Type B pancreatic cell (in vitro differentiated cells): ENCODE data around the gene PRKCB. TPM values are rescaled to one million over a fixed set of nuclear protein-coding genes. Genes with fewer than 3 reads are reported as not detected.

Source experiments
- DNase-seq: peaks from one replicate; pipeline ENCODE4 v3.0.0; 2021; ENCODE audit warnings: mixed read lengths; ENCODE audit not compliant: unreplicated experiment; ENCODE audit errors: extremely low spot score
- H3K27ac Mint-ChIP-seq: 2 replicates; pipeline ENCODE4 v1.8.0; 2021; ENCODE audit warnings: mild to moderate bottlenecking, mixed read lengths
- H3K27me3 Mint-ChIP-seq: 2 replicates; pipeline ENCODE4 v1.8.0; 2021; ENCODE audit warnings: mixed read lengths
- H3K36me3 Mint-ChIP-seq: 2 replicates; pipeline ENCODE4 v1.8.0; 2021; ENCODE audit warnings: mixed read lengths
- H3K4me1 Mint-ChIP-seq: one replicate; pipeline ENCODE4 v1.8.0; 2021; ENCODE audit warnings: mixed read lengths; ENCODE audit not compliant: unreplicated experiment
- H3K4me3 Mint-ChIP-seq: 2 replicates; pipeline ENCODE4 v1.8.0; 2021; ENCODE audit warnings: mild to moderate bottlenecking, mixed read lengths
- H3K9me3 Mint-ChIP-seq: 2 replicates; pipeline ENCODE4 v1.8.0; 2021; ENCODE audit warnings: mixed read lengths
- CTCF ChIP-seq: fragments of 200-600 bp; sonication (generic); conservative IDR thresholded peaks from 2 replicates; pipeline ENCODE4 v1.5.0; 2021; ENCODE audit warnings: antibody characterized with exemption, mild to moderate bottlenecking
- total RNA-seq: library from RNA; stranded (reverse); gene quantifications from 2 replicates; pipeline ENCODE4 v1.2.1, GENCODE V29; 2021; ENCODE audit warnings: low replicate concordance

Gene PRKCB
- total RNA-seq, 1 donor from 2014 or later: 10.2 TPM

GRCh38 chr16:24138575-24138974 is 302.8 kb downstream of the PRKCB start:
- no peak for DNase-seq
- Mint-ChIP-seq H3K36me3 (no peaks in the 10 kb centered on the region), H3K9me3 (no peaks in the 10 kb centered on the region), H3K4me3 (no peak overlapping the region), H3K27me3 (peaks cover 9% of the 10 kb centered on the region), H3K4me1 (peaks cover 5% of the 10 kb centered on the region), H3K27ac (peak overlapping the region; percentile 85)
- no peak for TF ChIP-seq CTCF

GRCh38 chr16:24139282-24139681 is 303.5 kb downstream of the PRKCB start:
- peak overlapping the region; percentile 85 for H3K27ac Mint-ChIP-seq
- no peak for DNase-seq
- H3K4me1 Mint-ChIP-seq: peaks cover 5% of the 10 kb centered on the region
- H3K9me3 Mint-ChIP-seq: no peaks in the 10 kb centered on the region
- TF ChIP-seq CTCF: no peak
- no peak overlapping the region for H3K4me3 Mint-ChIP-seq
- no peaks in the 10 kb centered on the region for H3K36me3 Mint-ChIP-seq
- H3K27me3 Mint-ChIP-seq: peaks cover 9% of the 10 kb centered on the region

GRCh38 chr16:24140730-24141129 is 304.9 kb downstream of the PRKCB start:
- Mint-ChIP-seq H3K4me1 (peaks cover 5% of the 10 kb centered on the region), H3K27me3 (peaks cover 10% of the 10 kb centered on the region), H3K9me3 (no peaks in the 10 kb centered on the region), H3K36me3 (no peaks in the 10 kb centered on the region), H3K27ac (no peak overlapping the region), H3K4me3 (no peak overlapping the region)
- no peak for DNase-seq
- TF ChIP-seq CTCF: no peak

- Mint-ChIP-seq H3K27ac (no peak overlapping the region), H3K27me3 (peaks cover 12% of the 10 kb centered on the region), H3K36me3 (no peaks in the 10 kb centered on the region), H3K9me3 (no peaks in the 10 kb centered on the region), H3K4me3 (no peak overlapping the region), H3K4me1 (peaks cover 5% of the 10 kb centered on the region)
- no peak for DNase-seq
- TF ChIP-seq CTCF: no peak
These were observed 305.7 kb downstream of the PRKCB start for GRCh38 chr16:24141466-24141865.

GRCh38 chr16:24141917-24142316 is 306.1 kb downstream of the PRKCB start:
- no peak for TF ChIP-seq CTCF
- H3K36me3 Mint-ChIP-seq: no peaks in the 10 kb centered on the region
- H3K4me1 Mint-ChIP-seq: peaks cover 5% of the 10 kb centered on the region
- H3K9me3 Mint-ChIP-seq: no peaks in the 10 kb centered on the region
- peaks cover 12% of the 10 kb centered on the region for H3K27me3 Mint-ChIP-seq
- H3K27ac Mint-ChIP-seq: no peak overlapping the region
- DNase-seq: no peak
- H3K4me3 Mint-ChIP-seq: no peak overlapping the region

GRCh38 chr16:24145927-24146326 is 310.1 kb downstream of the PRKCB start:
- TF ChIP-seq CTCF: no peak
- DNase-seq: no peak
- H3K9me3 Mint-ChIP-seq: no peaks in the 10 kb centered on the region

More at GRCh38 chr16:24145927-24146326, 310.1 kb downstream of the PRKCB start:
- no peaks in the 10 kb centered on the region for H3K4me1 Mint-ChIP-seq
- H3K27me3 Mint-ChIP-seq: peaks cover 7% of the 10 kb centered on the region
- no peaks in the 10 kb centered on the region for H3K36me3 Mint-ChIP-seq
- no peak overlapping the region for H3K4me3 Mint-ChIP-seq
- H3K27ac Mint-ChIP-seq: no peak overlapping the region
